SK-N-SH treated with all-trans-retinoic acid at 6 μM for 48 hours (cell line): ENCODE measurements around the gene TUT4.

ENCODE experiments used
- SNAI2 ChIP-seq: fragments of 250-450 bp; sonication (Bioruptor Pico); IDR thresholded peaks from 2 replicates; pipeline ENCODE4 v1.5.0; 2020; ENCODE audit warnings: mild to moderate bottlenecking, moderate library complexity
- ZNF8 ChIP-seq: fragments of 450-650 bp; formaldehyde crosslinking; IDR thresholded peaks from 2 replicates; pipeline ENCODE4 v1.5.0; 2020; ENCODE audit warnings: mild to moderate bottlenecking, moderate library complexity

- TF ChIP-seq ZNF8 (no peak), SNAI2 (CRISPR knock-in tag) (no peak)
Observed at GRCh38 chr1:52503706-52504105, 49.2 kb downstream of the TUT4 start.
